Activated naive CD4-positive, alpha-beta T cell treated with anti-CD3 and anti-CD28 coated beads, Interleukin-2, amount 10 ng/mL, durations not matched to agents 7 days and 5 days (primary cell): ENCODE results near the gene S100A2.
"Not testable (repeated sequence)": the region's sequence is repeated elsewhere in the genome, so short reads cannot be mapped to it uniquely, and the experiment has no call there.

Source experiments
- CTCF ChIA-PET: fragments of 350-600 bp; sonication (Branson Sonifier 250); formaldehyde crosslinking; loops from one replicate; lab custom pipeline; 2021; ENCODE audit warnings: antibody characterized with exemption; lab: Charles Lee
- DNase-seq: peaks from one replicate; pipeline ENCODE4 v3.0.0-alpha.2; 2020
- H3K27ac Mint-ChIP-seq: one replicate; pipeline ENCODE4 v1.8.0; 2021; ENCODE audit warnings: mild to moderate bottlenecking, moderate library complexity, mixed read lengths
- H3K27me3 Mint-ChIP-seq: one replicate; pipeline ENCODE4 v1.8.0; 2021; ENCODE audit warnings: mild to moderate bottlenecking, mixed read lengths
- H3K36me3 Mint-ChIP-seq: one replicate; pipeline ENCODE4 v1.8.0; 2021; ENCODE audit warnings: mixed read lengths
- H3K4me1 Mint-ChIP-seq: one replicate; pipeline ENCODE4 v1.8.0; 2021; ENCODE audit warnings: mixed read lengths
- H3K4me3 Mint-ChIP-seq: one replicate; pipeline ENCODE4 v1.8.0; 2021; ENCODE audit warnings: mild to moderate bottlenecking, moderate library complexity, mixed read lengths
- H3K9me3 Mint-ChIP-seq: one replicate; pipeline ENCODE4 v1.8.0; 2021; ENCODE audit warnings: mixed read lengths

The S100A2 gene

GRCh38 chr1:153534925-153535241 lies 30.8 kb downstream of the S100A2 start:
- H3K9me3 Mint-ChIP-seq, result no peaks in the 10 kb centered on the region
- H3K27ac Mint-ChIP-seq, result peak overlapping the region; percentile 91
- CTCF ChIA-PET, result interaction anchor here (1.0 to 8.2 kb wide), 10 partner anchors 10 to 93 kb away, joined by 3 to 204 read pairs (median 12); partner anchors contain the start of genes S100A13, S100A2 and S100A4

GRCh38 chr1:153534226-153534924 lies 31.3 kb downstream of the S100A2 start:
- H3K36me3 Mint-ChIP-seq, result peaks cover 27% of the 10 kb centered on the region
- CTCF ChIA-PET, result interaction anchor here (1.0 to 8.2 kb wide), 9 partner anchors 10 to 93 kb away, joined by 3 to 204 read pairs (median 14); partner anchors contain the start of genes S100A13, S100A2 and S100A4
- no peaks in the 10 kb centered on the region for H3K9me3 Mint-ChIP-seq
- no peaks in the 10 kb centered on the region for H3K27me3 Mint-ChIP-seq
- DNase-seq, result no peak
- peaks cover 68% of the 10 kb centered on the region for H3K4me1 Mint-ChIP-seq
- peak overlapping the region; percentile 91 for H3K27ac Mint-ChIP-seq
- H3K4me3 Mint-ChIP-seq, result peak overlapping the region; percentile 82

More at GRCh38 chr1:153534925-153535241, 30.8 kb downstream of the S100A2 start:
- H3K4me3 Mint-ChIP-seq, result peak overlapping the region; percentile 82
- DNase-seq, result peak; percentile 18
- H3K4me1 Mint-ChIP-seq, result peaks cover 74% of the 10 kb centered on the region
- no peaks in the 10 kb centered on the region for H3K27me3 Mint-ChIP-seq
- H3K36me3 Mint-ChIP-seq, result peaks cover 29% of the 10 kb centered on the region

- H3K27ac Mint-ChIP-seq, result peak overlapping the region; percentile 91
- H3K4me3 Mint-ChIP-seq, result peak overlapping the region; percentile 82
- H3K9me3 Mint-ChIP-seq, result no peaks in the 10 kb centered on the region
- H3K27me3 Mint-ChIP-seq, result no peaks in the 10 kb centered on the region
- no peak for DNase-seq
- H3K36me3 Mint-ChIP-seq, result peaks cover 27% of the 10 kb centered on the region
- CTCF ChIA-PET, result interaction anchor here (0.7 to 8.2 kb wide), 16 partner anchors 11 to 138 kb away, joined by 3 to 204 read pairs (median 12); partner anchors contain the start of genes S100A13, S100A2 and S100A4
- H3K4me1 Mint-ChIP-seq, result peaks cover 68% of the 10 kb centered on the region
These were observed 31.9 kb downstream of the S100A2 start for GRCh38 chr1:153533689-153534201.

GRCh38 chr1:153532769-153533599 lies 32.7 kb downstream of the S100A2 start:
- H3K4me1 Mint-ChIP-seq, result peaks cover 62% of the 10 kb centered on the region
- no peaks in the 10 kb centered on the region for H3K9me3 Mint-ChIP-seq
- CTCF ChIA-PET, result interaction anchor here (0.6 to 8.2 kb wide), 31 partner anchors 8 to 913 kb away, joined by 3 to 204 read pairs (median 4); partner anchors contain the start of genes S100A1, S100A13, S100A14 and S100A2
- peak overlapping the region; percentile 91 for H3K27ac Mint-ChIP-seq
- H3K27me3 Mint-ChIP-seq, result no peaks in the 10 kb centered on the region
- peak overlapping the region; percentile 82 for H3K4me3 Mint-ChIP-seq
- DNase-seq, result peak; percentile 87
- H3K36me3 Mint-ChIP-seq, result peaks cover 27% of the 10 kb centered on the region

- CTCF ChIA-PET, result interaction anchor here (0.7 to 8.2 kb wide), 27 partner anchors 9 to 913 kb away, joined by 3 to 204 read pairs (median 6); partner anchors contain the start of genes CHTOP, S100A1, S100A13 and S100A14
- DNase-seq, result peak; percentile 51
- peaks cover 27% of the 10 kb centered on the region for H3K36me3 Mint-ChIP-seq
- H3K4me3 Mint-ChIP-seq, result peak overlapping the region; percentile 82
- peaks cover 55% of the 10 kb centered on the region for H3K4me1 Mint-ChIP-seq
- H3K9me3 Mint-ChIP-seq, result no peaks in the 10 kb centered on the region
- H3K27ac Mint-ChIP-seq, result peak overlapping the region; percentile 91
- H3K27me3 Mint-ChIP-seq, result no peaks in the 10 kb centered on the region
These were observed 33.5 kb downstream of the S100A2 start for GRCh38 chr1:153532181-153532580.

- H3K4me1 Mint-ChIP-seq, result peaks cover 49% of the 10 kb centered on the region
- no peaks in the 10 kb centered on the region for H3K9me3 Mint-ChIP-seq
- H3K36me3 Mint-ChIP-seq, result peaks cover 26% of the 10 kb centered on the region
- no peaks in the 10 kb centered on the region for H3K27me3 Mint-ChIP-seq
- no peak for DNase-seq
- H3K27ac Mint-ChIP-seq, result peak overlapping the region; percentile 91
- CTCF ChIA-PET, result interaction anchor here (0.7 to 8.2 kb wide), 25 partner anchors 9 to 215 kb away, joined by 3 to 204 read pairs (median 7); partner anchors contain the start of genes CHTOP, S100A1, S100A13 and S100A14
- no peak overlapping the region for H3K4me3 Mint-ChIP-seq
These were observed 34.0 kb downstream of the S100A2 start for GRCh38 chr1:153531638-153532037.

GRCh38 chr1:153527683-153528040 lies 38.0 kb downstream of the S100A2 start:
- CTCF ChIA-PET, result interaction anchor here (1.1 to 3.3 kb wide), 2 partner anchors 17 to 45 kb away, joined by 4 to 12 read pairs; no protein-coding TSS in a partner anchor
- Mint-ChIP-seq H3K27me3 (peaks cover 7% of the 10 kb centered on the region), H3K36me3 (peaks cover 5% of the 10 kb centered on the region), H3K27ac (no peak overlapping the region), H3K4me1 (peaks cover 23% of the 10 kb centered on the region), H3K4me3 (no peak overlapping the region), H3K9me3 (no peaks in the 10 kb centered on the region)
- no peak for DNase-seq

GRCh38 chr1:153527023-153527682 lies 38.5 kb downstream of the S100A2 start:
- H3K4me3 Mint-ChIP-seq, result no peak overlapping the region
- peaks cover 1% of the 10 kb centered on the region for H3K36me3 Mint-ChIP-seq
- no peaks in the 10 kb centered on the region for H3K9me3 Mint-ChIP-seq
- no peak for DNase-seq
- CTCF ChIA-PET, result interaction anchor here (1.1 to 3.3 kb wide), 2 partner anchors 16 to 45 kb away, joined by 4 to 12 read pairs; no protein-coding TSS in a partner anchor
- H3K27me3 Mint-ChIP-seq, result peaks cover 7% of the 10 kb centered on the region
- peaks cover 23% of the 10 kb centered on the region for H3K4me1 Mint-ChIP-seq
- H3K27ac Mint-ChIP-seq, result no peak overlapping the region

GRCh38 chr1:153526132-153526543 lies 39.5 kb downstream of the S100A2 start:
- H3K27ac Mint-ChIP-seq, result no peak overlapping the region
- CTCF ChIA-PET, result interaction anchor here (1.0 to 3.3 kb wide), 3 partner anchors 15 to 91 kb away, joined by 3 to 12 read pairs (median 9); no protein-coding TSS in a partner anchor
- no peaks in the 10 kb centered on the region for H3K36me3 Mint-ChIP-seq
- H3K9me3 Mint-ChIP-seq, result no peaks in the 10 kb centered on the region
- H3K27me3 Mint-ChIP-seq, result peaks cover 7% of the 10 kb centered on the region
- peaks cover 12% of the 10 kb centered on the region for H3K4me1 Mint-ChIP-seq
- no peak for DNase-seq
- no peak overlapping the region for H3K4me3 Mint-ChIP-seq

- CTCF ChIA-PET, result interaction anchor here (0.6 to 3.3 kb wide), 6 partner anchors 14 to 1659 kb away, joined by 3 to 12 read pairs (median 6); partner anchors contain the start of gene S100A4
- Mint-ChIP-seq H3K4me1 (peaks cover 6% of the 10 kb centered on the region), H3K36me3 (no peaks in the 10 kb centered on the region), H3K27me3 (peaks cover 7% of the 10 kb centered on the region), H3K27ac (no peak overlapping the region), H3K9me3 (no peaks in the 10 kb centered on the region), H3K4me3 (no peak overlapping the region)
- no peak for DNase-seq
These were observed 40.4 kb downstream of the S100A2 start for GRCh38 chr1:153525088-153525728.

GRCh38 chr1:153522353-153523048 lies 43.1 kb downstream of the S100A2 start:
- not testable (repeated sequence) for H3K4me1 Mint-ChIP-seq, H3K4me3 Mint-ChIP-seq, H3K27me3 Mint-ChIP-seq, H3K36me3 Mint-ChIP-seq, H3K9me3 Mint-ChIP-seq, H3K27ac Mint-ChIP-seq, DNase-seq
- CTCF ChIA-PET, result interaction anchor here (1.9 to 3.2 kb wide), 2 partner anchors 10 to 45 kb away, joined by 7 to 19 read pairs; no protein-coding TSS in a partner anchor

- CTCF ChIA-PET, result interaction anchor here (1.4 to 3.2 kb wide), 3 partner anchors 11 to 46 kb away, joined by 6 to 19 read pairs (median 7); no protein-coding TSS in a partner anchor
- not testable (repeated sequence) for H3K27me3 Mint-ChIP-seq, H3K27ac Mint-ChIP-seq
These were observed 43.8 kb downstream of the S100A2 start for GRCh38 chr1:153521808-153522207.

More at GRCh38 chr1:153521808-153522207, 43.8 kb downstream of the S100A2 start:
- H3K4me1 Mint-ChIP-seq, DNase-seq, H3K9me3 Mint-ChIP-seq, H3K36me3 Mint-ChIP-seq, H3K4me3 Mint-ChIP-seq: not testable (repeated sequence)
